Lower lobe of right lung (tissue), 2 donors: ENCODE data around the gene RSRC1. TPM values are rescaled to one million over a fixed set of nuclear protein-coding genes. Genes with fewer than 3 reads are reported as not detected.

Experiments used
- ATAC-seq, 2 donors: fragments of 200-7000 bp; cut with Tn5 transposase; one replicate each; pipeline ENCODE4 v1.9.1; 2020 to 2022; ENCODE audit warnings: mild to moderate bottlenecking in 2 of 2, moderate library complexity in 2 of 2
- DNase-seq: peaks from one replicate; pipeline ENCODE4 v3.0.0-alpha.2; 2020
- H3K27ac ChIP-seq: fragments of 200-600 bp; one replicate; pipeline ENCODE4 v1.8.0; 2022
- H3K27me3 ChIP-seq: fragments of 200-600 bp; one replicate; pipeline ENCODE4 v1.8.0; 2022; ENCODE audit warnings: low read depth
- H3K36me3 ChIP-seq: fragments of 200-600 bp; one replicate; pipeline ENCODE4 v1.8.0; 2022; ENCODE audit warnings: mild to moderate bottlenecking
- H3K4me1 ChIP-seq: fragments of 200-600 bp; one replicate; pipeline ENCODE4 v1.8.0; 2022
- H3K4me3 ChIP-seq: fragments of 200-600 bp; one replicate; pipeline ENCODE4 v1.8.0; 2022; ENCODE audit warnings: mild to moderate bottlenecking
- H3K9me3 ChIP-seq: fragments of 200-600 bp; one replicate; pipeline ENCODE4 v1.8.0; 2022
- intact Hi-C: fragments of 100-400 bp; cut with DNase I; formaldehyde crosslinking; loops from one replicate; pipeline ENCODE4 v1.11.0; 2022
- total RNA-seq: library from RNA; stranded (reverse); fragmentation: NEBNext Ultra II Directional; extraction: Animal tissue kit (Norgen Biotek cat#: 25700); gene quantifications from one replicate; pipeline ENCODE4 v1.2.1, GENCODE V29; 2021
- TF ChIP-seq, protein P1 (sequence below): fragments of 200-600 bp; IDR thresholded peaks from one replicate; pipeline ENCODE4 v1.8.0; 2022; ENCODE audit warnings: antibody characterized with exemption, mild to moderate bottlenecking
- donor health status: DM: no; HTN: yes; CAD: no; lungs with severe emphysema.

The RSRC1 gene
- total RNA-seq, 1 donor from 2014 or later = 29.8 TPM

DNA sequence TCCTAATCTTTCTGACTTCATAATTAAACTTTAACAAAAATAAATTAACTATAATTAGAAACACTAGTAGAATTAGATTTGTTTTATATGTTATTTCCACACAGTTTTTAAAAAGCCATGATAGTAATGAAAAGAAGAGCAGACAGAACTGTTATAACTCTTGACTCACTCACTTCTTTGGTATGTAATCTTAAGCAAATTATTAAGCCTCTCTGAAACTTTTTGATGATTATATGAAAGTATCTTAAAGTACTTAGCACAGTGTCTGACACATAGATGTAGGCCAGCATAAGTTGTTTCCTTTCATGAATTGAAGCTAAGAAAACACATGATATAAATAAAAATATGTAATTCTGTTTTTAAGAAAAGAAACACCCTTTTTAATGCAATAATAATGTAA, 337.5 kb downstream of the RSRC1 start:
- no peaks in the 10 kb centered on the region for H3K9me3 ChIP-seq

DNA sequence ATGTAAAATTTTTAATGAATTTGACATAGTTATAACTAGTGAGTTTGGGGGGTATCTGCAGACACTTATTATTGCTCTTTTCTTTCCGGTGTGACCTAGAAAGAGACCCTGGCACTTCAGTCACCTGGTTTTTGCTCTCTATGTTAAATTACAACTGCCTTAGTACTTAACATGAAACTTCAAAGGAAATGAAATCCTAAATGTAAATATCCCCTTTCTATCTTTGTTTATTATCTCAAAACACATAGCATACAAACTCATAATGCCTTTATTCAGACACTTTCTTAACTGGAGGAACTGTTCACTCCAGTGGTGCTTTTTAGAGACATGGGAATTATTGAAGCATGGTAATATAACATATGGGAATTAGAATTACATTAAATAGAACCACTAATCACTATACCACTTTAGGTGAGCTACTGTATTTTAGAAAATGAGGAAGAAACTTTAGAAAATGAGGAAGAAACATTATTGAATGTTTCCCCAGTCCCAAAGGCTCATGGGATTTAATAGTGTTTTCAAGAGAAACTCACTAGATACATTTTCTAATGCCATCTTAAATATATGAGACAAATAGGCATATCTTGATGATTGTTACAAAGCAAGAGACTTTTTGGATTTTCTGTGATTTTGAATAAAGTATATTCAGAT, 341.6 kb downstream of the RSRC1 start:
- Histone ChIP-seq H3K36me3 (no peaks in the 10 kb centered on the region), H3K4me1 (no peaks in the 10 kb centered on the region), H3K4me3 (no peak overlapping the region), H3K27ac (no peak overlapping the region), H3K9me3 (no peaks in the 10 kb centered on the region), H3K27me3 (no peaks in the 10 kb centered on the region)
- TF ChIP-seq, protein P1, sequence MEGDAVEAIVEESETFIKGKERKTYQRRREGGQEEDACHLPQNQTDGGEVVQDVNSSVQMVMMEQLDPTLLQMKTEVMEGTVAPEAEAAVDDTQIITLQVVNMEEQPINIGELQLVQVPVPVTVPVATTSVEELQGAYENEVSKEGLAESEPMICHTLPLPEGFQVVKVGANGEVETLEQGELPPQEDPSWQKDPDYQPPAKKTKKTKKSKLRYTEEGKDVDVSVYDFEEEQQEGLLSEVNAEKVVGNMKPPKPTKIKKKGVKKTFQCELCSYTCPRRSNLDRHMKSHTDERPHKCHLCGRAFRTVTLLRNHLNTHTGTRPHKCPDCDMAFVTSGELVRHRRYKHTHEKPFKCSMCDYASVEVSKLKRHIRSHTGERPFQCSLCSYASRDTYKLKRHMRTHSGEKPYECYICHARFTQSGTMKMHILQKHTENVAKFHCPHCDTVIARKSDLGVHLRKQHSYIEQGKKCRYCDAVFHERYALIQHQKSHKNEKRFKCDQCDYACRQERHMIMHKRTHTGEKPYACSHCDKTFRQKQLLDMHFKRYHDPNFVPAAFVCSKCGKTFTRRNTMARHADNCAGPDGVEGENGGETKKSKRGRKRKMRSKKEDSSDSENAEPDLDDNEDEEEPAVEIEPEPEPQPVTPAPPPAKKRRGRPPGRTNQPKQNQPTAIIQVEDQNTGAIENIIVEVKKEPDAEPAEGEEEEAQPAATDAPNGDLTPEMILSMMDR = no peak
- no peak for ATAC-seq
- intact Hi-C loops = no loop called here
- no peak for DNase-seq

More for the DNA sequence above, 337.5 kb downstream of the RSRC1 start:
- Histone ChIP-seq H3K27ac (no peak overlapping the region), H3K36me3 (no peaks in the 10 kb centered on the region), H3K4me1 (no peaks in the 10 kb centered on the region), H3K4me3 (no peak overlapping the region), H3K27me3 (no peaks in the 10 kb centered on the region)
- intact Hi-C loops = no loop called here
- TF ChIP-seq, protein P1 = no peak
- DNase-seq = no peak
- ATAC-seq = no peak

DNA sequence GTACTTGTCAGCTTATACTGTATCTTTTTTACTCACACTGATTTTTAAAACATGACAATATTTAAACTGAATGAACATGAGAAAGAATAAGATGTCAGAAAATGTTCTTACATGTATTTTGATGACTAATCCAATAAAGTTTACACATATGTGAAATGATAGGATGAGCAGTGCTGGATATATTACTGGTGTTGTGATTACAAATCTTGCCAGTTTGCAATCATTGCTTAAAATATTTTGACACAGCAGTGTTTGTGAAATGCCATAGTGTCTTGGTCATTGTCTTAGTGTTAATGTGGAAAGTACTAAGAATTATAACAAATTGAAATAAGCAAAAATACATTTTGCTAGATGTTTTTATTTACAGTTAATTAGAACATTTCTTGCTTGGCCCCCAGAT, 342.4 kb downstream of the RSRC1 start:
- TF ChIP-seq, protein P1 = no peak
- intact Hi-C loops = no loop called here
- no peak for DNase-seq
- H3K27me3 ChIP-seq = no peaks in the 10 kb centered on the region
- no peak overlapping the region for H3K4me3 ChIP-seq
- no peaks in the 10 kb centered on the region for H3K9me3 ChIP-seq
- no peak for ATAC-seq
- H3K27ac ChIP-seq = no peak overlapping the region
- H3K4me1 ChIP-seq = no peaks in the 10 kb centered on the region
- H3K36me3 ChIP-seq = no peaks in the 10 kb centered on the region

DNA sequence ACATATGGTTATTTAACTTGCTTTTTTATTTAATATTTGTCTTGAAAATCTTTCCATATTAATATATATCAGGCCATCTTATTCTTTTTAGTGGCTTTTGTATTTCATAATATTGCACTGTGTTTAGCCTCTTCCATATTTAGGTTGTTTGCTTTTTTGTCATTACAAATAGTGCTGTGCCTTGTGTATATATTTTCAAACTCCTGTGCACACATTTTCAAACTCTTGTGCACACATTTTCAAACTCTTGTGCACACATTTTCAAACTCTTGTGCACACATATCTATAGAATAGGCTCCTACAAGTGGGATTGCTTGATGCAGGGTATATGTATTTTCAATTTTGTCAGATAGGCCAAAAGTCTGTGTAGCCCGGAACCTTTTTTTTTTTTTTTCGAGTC, 343.1 kb downstream of the RSRC1 start:
- no peak for DNase-seq
- Histone ChIP-seq H3K27me3 (no peaks in the 10 kb centered on the region), H3K27ac (no peak overlapping the region), H3K4me3 (no peak overlapping the region), H3K4me1 (no peaks in the 10 kb centered on the region), H3K36me3 (no peaks in the 10 kb centered on the region), H3K9me3 (no peaks in the 10 kb centered on the region)
- intact Hi-C loops = no loop called here
- ATAC-seq = no peak
- TF ChIP-seq, protein P1 = no peak

GRCh38 chr3:158453865-158454264, 344.0 kb downstream of the RSRC1 start:
- Histone ChIP-seq H3K27me3 (no peaks in the 10 kb centered on the region), H3K9me3 (no peaks in the 10 kb centered on the region), H3K4me1 (no peaks in the 10 kb centered on the region), H3K36me3 (no peaks in the 10 kb centered on the region), H3K27ac (no peak overlapping the region), H3K4me3 (no peak overlapping the region)
- intact Hi-C loops = no loop called here
- DNase-seq (no peak), ATAC-seq (no peak)
- TF ChIP-seq, protein P1 = no peak
